Activated naive CD4-positive, alpha-beta T cell treated with Interleukin-2 at 50 U/mL for 16 hours (primary cell): ENCODE results near the gene HSBP1L1.

Source experiments
- DNase-seq: peaks from one replicate; pipeline ENCODE4 v3.0.0-alpha.2; 2020

The HSBP1L1 gene

DNA sequence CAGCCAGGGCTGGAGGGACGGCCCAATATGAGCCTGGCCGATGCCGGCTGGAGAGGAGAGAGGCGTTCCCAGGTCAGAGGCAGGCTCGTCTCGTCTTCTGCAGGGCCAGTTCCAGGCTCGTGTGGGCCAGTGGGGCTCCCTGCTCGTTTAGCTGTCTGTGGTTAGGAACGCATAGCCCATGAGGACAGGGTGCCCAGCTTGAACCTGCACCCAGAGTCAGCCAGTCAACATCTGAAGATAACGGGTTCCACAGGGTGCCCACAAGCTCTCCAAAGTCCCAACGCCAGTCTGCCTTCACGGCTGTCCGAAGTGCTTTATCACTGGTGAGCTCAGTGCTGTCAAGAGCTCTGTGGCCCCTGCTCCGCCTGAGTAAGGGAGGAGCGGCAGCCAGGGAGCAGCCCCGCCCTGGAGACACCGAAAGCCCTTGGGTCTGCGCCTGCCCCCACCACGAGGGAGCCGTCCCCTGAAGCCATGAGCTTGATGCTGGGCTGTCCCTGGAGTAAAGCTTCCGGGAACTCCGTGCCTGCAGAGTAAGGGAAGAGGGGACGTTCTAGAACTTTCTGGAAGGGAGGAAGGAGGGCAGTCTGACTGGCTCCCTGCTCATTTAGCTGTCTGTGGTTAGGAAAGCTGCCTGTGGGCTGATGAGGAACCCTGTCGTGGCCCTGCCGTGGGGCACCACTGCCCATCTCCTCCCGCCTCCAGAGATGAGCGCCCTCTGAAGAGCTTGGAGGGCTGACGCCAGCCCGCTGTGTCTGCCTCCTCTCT lies 2.7 kb upstream of the HSBP1L1 start:
- DNase-seq = no peak

DNA sequence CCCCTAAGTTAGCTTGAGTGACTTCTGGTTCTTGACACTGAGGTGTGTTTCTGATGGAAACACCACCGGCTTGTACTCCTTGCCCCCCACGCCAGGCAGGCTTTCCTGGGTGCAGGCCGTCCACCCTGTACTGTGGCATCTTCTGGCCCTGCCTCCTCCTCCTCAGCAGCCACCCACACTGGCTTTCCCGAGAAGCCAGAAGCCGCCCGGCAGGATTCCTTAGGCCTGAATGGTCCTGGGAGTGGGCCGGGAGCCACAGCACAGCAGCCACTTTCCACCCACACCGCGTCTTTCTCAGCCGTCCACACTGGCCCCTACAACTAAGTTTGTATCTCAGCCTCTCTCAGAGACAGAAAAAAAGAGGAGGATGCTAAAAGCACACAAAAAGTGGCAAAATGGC lies 2.1 kb upstream of the HSBP1L1 start:
- no peak for DNase-seq

DNA sequence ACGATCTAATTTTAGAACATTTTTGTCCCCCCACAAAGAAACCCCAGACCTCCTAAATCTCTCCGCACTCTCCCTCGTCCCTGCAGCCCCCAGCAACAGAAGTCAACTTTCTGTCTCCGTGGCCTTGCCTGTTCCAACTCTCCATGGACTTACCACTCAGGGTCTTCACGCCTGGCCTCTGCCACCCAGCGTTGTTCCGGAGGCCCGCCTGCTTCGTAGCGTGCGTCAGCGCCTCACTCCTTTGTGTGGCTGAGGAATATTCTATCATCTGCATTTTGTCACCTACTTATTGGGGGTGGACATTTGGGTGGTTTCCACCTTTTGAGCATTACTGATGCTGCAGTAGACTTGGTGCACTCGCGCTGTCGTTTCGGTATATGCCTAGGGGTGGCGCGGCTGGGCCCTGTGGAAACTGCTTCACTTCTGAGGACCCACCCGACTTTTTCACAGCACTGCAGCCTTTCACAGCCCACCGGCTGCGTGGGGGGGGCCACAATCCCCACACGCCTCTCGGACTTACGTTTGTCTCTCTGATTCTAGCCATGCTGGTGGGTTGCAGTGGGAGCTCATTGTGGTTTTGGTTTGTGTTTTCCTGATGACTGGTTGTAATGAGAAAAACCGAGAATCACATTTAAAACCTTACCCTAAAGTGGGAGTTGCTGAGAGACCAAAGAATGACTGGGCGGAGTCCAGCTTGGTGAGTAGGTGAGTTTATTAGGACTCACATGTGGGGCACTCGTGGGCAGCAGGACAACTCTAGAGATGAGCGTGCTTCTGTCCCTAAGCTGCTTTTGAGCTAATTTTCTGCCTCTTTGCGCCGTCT lies 1.4 kb upstream of the HSBP1L1 start:
- peak; percentile 79 for DNase-seq

DNA sequence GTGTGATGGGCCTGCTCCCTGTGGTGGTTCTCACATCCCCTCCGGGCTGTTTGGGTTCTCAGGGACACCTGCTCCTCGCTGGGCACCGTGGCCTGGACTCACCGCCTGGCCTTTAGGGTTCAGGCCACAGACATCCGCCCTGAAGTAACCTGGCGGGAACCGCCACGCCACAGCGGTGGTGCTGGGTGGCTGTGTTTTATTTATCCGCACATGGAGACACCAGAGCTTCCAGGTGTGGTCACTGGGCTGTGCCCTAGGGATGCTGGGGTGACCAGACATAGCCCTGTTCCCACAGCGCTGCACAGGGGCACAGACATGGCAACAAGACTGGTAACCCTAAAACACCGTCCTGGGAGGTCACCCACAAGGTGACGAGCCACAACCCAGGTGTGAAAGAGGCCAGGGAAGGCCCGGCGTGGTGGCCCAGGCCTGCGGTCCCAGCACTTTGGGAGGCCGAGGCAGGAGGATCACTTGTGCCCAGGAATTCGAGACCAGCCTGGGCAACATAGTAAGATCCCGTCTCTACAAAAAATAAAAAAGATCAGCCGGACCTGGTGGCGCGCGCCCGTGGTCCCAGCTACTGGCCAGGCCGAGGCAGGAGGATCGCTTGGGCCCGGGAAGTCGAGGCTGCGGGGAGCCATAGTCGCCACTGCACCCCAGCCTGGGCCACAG lies 649 bp upstream of the HSBP1L1 start:
- no peak for DNase-seq

DNA sequence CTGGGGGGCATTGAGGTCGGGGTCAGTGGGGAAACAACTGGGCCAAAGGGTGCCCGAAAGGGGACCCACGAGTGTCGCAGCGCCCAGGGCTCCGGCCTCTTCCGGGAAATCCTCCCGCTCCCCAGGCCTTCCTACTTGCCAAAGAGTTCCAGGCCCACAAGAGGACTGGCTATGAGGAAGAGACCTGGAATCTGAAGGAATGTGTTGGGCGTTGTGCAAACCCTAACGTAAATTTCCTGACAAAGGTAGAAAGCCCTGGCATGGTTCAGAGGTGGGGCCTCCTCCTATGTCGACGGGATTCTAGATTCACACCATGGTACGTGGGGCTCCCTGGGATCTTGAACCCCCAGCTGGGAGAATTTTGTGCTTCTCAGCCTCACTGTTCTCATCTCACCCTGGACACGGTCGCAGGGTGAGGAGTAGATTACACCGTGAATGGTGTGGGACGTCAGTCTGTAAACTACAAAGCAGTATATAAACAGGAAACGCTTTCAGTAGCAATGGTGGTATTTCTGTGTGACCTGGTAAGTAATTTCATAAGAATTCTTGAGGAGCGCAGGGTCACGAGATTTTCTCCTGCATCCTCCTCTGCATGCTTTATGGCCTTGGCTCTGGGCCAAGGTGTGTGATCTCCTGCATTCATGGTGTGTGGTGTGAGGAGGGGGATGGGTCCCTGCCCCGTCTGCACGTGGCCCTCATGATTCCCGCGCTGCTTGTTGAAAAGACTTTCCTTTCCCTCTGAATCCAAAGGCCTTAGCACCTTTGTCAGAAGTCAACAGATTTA lies 868 bp downstream of the HSBP1L1 start:
- no peak for DNase-seq

DNA sequence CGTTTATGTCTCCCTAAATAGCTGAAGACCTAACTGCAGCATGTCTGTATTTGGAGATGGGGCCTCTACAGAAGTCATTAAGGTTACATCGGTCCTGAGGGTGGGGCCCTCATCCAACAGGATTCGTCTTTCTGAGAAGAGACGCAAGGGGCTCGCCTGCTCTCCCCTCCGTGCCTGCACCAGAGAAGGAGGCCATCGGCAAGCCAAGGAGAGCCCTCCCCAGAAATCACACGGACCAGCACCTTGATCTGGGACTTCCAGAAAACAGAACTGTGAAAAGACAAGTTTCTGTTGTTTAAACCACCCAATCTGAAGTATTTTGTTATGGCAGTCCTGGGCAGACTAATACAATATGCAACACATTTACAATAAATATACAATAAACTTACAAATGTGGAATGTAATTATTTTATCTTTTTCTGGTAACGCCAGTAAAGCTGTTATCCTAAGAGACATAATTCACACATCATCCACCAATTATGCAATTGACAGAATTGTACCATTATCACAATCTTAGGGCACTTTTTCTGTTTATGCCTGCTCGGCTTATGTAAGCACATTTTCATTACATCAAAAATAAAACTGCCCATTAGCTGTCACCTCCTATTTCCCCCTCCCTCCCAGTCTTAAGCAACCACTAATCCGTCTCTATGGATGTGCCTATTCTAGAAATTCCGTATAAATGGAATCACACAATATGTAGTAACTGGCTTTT lies 6.1 kb downstream of the HSBP1L1 start:
- DNase-seq = no peak

DNA sequence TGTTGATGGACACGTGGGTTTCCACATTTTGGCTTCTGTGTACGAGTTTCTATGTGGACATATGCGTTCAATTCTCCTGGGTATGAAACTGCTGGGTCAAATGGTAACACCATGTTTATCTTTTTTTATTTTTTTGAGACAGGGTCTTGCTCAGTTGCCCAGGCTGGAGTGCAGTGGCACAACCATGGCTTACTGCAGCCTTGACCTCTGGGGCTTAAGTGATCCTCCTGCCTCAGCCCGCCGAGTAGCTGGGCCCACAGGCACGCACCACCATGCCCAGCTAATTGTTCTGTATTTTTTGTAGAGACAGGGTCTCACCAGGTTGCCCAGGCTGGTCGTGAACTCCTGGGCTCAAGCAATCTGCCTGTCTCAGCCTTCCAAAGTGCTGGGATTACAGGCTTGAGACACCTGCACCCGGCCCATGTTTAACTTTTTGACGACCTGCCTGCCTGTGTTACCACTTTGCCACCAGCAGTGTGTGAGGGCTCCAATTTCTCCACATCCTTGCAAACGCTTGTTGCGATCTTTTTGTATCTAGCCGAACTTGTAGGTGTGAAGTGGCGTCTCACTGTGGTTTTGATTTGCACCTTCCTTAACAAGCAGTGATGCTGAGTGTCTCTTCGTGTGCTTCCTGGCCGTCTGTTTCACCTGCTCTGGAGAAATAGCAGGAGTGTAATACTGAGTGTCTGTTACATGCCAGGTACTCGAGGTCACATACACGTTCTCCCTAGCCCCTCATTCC lies 6.9 kb downstream of the HSBP1L1 start:
- no peak for DNase-seq

DNA sequence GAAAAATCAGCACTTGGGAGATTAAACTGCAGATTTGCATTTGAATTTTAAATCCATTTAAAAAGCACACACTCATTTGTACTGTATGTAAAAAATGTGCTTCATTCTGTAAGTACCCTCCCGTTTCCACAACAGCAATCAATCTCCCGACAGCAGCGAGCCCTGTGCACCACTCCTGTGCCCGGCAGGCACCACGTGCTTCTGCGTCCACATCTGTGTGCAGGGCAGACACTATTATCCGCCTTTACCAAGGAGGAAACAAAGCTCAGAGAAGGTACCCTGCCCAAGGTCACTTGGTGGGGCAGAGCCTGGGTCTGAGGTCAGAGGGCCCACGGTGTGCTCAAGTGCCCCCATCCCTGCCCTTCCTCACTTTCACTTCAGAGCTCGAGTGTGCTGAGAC lies 7.5 kb downstream of the HSBP1L1 start:
- no peak for DNase-seq

DNA sequence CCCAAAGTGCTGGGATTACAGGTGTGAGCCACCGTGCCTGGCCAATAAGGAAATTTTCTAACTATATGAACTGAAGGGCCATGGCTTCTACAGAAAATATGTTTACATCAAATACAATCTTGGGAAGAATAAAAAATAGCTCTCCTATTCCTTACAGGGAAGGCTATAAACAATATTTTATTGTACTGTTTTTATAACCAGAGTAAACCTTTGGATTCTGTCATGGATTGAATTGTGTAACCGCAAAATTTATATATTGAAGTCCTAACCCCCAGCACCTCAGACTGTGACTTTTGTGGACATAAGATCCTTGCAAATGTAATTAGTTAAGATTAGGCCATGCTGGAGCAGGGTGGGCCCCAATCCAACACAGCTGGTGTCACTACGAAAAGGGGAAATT lies 8.3 kb downstream of the HSBP1L1 start:
- no peak for DNase-seq

DNA sequence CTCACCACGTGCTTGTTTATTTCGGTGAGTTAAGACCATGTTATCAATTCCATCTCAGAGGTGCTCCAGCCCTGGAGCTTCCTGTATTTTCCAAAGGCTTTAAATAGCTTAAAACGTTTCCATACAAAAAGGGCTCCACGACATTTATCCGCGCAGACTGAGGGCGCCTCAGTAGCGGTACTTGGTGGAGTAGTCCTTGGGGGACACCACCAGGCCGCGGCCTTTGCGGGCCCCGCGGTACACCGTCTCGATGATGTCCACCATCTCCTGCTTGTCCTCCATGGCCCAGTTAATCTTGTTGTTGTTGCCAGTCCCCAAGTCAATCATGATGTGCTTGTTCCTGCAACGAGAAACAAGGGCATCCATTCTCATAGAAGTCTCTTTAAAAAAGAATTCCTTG lies 9.1 kb downstream of the HSBP1L1 start:
- no peak for DNase-seq

DNA sequence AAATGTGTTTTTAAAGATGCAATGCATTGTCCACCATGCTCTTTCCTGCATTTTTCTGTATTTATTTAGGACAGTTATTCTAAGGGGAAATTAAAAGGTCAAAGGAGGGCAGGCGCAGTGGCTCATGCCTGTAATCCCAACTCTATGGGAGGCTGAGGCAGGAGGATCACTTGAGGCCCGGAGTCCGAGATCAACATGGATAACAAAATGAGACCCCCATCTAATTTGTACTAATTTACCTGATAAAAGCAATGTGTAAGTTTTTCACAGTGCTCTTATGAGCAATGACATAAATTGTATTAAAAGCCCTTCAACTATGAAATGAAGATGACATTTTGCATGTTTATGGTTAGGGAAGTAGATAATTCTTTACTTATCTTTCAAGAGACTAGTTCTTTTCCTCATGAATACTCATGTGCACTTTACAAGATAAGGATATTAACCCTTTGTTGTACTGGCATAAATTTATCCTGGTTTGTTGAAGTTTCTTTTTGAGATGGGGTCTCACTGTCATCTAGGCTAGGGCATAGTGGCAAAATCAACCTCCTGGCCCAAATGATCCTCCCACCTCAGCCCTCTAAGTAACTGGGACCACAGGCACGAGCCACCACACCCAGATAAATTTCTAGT lies 9.7 kb downstream of the HSBP1L1 start:
- no peak for DNase-seq

DNA sequence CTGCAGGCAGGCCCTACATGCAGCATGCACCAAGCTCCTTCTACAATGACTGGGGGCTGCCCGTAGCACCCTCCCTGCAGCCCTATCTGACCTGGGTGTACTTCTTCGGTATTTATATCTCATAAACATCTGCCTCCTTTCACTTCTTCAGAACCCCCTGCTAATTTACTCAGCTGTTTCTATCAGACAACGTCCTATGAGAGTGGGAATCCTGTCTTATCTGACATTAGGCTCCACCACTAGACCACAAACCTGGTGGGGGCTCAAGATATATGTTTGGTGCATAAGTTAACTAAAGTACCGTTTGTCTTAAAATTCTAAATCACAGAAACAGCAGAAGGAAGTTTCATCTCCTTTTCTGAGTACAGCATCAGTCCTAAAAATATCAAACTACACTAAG lies 10.6 kb downstream of the HSBP1L1 start:
- no peak for DNase-seq

DNA sequence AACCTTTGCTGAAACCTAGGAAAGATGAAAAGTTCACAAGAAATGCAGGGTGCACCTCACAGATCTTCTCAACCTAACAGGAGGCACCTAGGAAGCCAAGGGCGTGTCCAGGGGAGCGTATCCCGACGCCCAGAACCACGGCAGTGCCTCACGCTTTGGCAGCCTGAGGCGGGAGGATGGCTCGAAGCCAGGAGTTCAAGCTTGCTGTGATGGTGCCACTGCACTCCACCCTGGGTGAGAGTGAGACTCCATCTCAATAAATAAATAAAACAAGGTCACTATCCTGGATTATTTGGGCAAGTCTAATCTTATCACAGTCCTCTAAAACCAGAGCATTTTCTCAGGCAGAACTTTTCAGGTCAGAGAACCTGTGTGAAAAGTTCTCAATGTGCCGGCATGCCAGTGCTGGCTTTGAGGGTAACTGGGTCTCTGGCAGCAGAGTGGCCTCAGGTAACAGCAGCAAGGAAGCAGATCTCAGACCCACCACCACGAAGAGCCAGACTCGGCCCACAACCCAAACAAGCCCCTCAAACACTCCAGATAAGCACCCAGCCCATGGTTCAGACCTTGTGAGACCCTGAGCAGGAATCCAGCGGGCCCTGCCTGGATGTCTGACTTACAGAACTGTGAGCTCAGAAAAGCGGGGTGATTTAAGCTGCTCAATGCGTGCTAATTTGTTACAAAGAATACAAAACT lies 11.7 kb downstream of the HSBP1L1 start:
- DNase-seq = no peak

DNA sequence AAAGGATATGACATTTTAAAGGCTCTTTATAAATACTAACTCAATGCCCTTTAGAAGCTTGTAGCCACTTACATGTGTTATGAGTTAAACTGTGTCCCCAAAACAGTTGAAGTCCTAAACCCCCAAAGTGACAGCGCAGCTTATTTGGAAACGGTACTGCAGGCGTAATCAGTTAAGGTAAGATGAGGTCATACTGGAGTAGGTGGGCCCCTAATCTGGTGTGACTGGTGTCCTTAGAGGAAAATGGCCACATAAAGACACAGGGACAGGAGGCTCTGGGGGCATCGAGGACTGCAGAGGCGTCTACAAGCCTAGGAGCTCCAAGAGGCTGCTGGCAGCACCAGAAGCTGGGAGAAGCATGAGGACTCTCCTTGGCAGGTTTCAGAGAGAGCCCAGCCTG lies 15.4 kb downstream of the HSBP1L1 start:
- DNase-seq = no peak

DNA sequence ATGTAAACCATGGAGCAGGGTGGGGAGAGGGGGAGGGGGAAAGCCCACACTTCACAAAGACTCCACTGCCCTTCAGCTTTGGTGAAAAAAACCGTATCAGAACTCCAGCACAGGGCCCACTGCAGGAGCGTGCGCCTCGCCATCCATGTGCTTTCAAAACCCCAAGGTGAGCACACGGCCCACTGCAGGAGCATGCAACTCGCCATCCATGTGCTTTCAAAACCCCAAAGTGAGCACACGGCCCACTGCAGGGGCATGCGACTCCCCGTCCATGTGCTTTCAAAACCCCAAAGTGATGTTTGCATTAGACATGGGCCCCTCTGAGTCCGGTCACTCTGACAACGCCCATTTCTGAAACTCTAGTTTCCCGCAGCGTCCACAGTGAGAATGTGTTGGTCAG lies 16.1 kb downstream of the HSBP1L1 start:
- DNase-seq = no peak

DNA sequence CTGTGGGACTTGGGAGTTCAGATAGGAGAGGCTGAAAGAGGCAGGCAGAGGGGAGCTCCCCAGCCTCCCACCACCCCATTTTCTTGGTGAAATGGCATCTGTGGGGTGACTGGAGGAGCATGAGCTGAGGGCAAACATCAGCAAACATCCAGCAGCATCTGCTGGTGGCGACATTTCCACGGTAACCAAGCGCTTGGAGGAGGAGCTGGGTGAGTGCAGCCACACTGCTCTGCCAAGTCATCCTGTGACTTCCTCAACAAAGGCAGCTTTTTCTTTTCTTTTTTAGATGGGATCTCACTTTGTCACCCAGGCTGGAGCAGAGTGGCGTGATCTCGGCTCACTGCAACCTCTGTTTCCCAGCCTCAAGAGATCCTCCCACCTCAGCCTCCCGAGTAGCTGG lies 18.3 kb downstream of the HSBP1L1 start:
- DNase-seq = no peak

DNA sequence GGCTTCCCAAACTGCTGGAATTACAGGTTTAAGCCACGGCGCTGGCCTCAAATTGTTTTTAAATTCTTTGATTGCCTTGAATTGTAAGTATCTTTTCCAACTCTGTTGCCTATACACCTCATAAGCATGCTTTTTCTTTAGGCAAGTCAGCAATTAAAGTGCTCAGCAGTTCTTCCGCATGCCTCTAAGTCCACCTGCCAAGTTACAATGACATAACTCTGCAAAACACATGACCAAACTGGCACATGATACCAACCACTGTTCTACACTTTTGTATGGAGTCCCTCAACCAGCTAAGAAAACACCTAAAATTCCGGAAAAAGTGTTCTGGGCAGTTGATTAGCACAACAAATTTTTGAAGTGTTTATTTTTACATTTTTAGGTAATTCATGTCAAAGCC lies 18.8 kb downstream of the HSBP1L1 start:
- DNase-seq = no peak

DNA sequence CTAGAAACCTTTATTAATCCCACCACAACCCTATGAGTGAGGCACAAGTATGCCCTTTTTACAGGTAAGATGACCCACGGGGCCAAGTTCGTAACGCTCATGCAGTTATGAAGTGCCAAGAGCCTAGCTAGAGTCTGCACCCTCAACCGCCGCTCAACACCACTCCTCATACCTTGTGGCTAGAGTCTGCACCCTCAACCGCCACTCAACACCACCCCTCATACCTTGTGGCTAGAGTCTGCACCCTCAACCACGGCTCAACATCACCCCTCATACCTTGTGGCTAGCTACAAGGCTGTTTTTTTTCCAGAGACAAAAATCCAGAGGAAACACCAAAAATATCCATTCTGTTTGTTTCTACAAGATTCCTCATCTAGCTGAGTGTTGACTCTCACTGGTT lies 19.4 kb downstream of the HSBP1L1 start:
- no peak for DNase-seq

DNA sequence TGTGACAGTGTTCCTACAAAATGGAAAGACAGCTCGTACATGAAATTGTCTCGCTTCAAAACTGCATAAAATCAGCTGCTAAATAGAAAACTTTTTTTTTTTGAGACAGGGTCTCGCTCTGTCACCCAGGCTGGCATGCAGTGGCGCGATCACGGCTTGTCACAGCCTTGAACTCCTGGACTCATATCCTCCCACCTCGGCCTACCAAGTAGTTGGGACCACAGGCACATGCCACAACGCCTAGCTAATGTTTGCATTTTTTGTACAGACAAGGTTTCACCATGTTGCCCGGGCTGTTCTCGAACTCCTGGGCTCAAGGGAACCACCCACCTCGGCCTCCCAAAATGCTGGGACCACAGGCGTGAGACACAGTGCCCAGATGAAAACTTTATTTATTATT lies 20.7 kb downstream of the HSBP1L1 start:
- DNase-seq = no peak

DNA sequence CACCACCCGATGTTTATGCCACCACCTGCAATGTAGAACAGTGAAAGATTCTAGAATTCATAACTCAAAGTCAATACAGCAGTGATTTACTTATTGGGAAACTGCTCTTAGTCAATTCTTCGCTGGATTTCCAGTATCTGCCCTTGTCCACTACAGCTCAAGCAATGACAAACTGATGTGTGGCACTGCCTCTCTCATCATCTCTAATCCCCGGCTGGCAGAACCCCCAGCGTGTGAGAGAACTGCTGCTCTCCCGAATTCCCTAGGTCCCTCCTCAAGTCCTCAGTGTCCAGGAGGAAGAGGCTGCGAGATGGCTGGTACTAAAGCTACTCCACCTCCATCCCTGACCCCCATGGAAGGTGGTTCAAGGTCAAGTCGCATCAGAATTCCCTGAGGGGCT lies 22.3 kb downstream of the HSBP1L1 start:
- DNase-seq = no peak

DNA sequence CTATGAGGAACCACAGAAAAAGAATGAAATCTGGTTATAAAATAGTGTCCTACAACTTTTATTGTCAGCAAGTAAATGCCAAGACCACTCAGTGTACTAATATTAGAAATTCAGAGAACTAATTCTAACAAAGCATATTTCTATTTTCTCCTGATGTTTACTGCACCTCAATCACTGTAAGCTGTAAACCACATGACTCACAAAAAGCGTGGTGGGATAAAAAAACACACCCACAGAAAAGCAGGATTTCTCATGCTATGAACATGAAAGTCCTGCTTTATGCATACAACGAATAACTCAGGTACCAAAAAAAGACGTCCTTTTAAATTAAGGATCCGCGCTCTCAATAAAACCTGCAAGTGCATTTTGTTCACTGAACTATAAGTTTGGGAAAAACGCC lies 23.1 kb downstream of the HSBP1L1 start:
- no peak for DNase-seq
